ENCODE results near the gene TDRD12.

GRCh38 chr19:32837531-32837930 is 118.0 kb downstream of the TDRD12 start:
- TF ChIP-seq POLR2AphosphoS5 (IDR thresholded peaks at IDR 0.05; ENCODE audit: low read depth) (no peak), CTCF (conservative IDR thresholded peaks at IDR 0.05; ENCODE audit: low read depth in 2 of 2) (no peak), EZH2 (IDR thresholded peaks at IDR 0.05; ENCODE audit: low read depth, unreplicated experiment) (no peak), ETS1 (IDR thresholded peaks at IDR 0.05) (no peak), ZNF331 (CRISPR knock-in tag; IDR thresholded peaks at IDR 0.05; ENCODE audit: low read depth) (no peak), REST (IDR thresholded peaks at IDR 0.05; ENCODE audit: unreplicated experiment) (no peak), STAT1 (IDR thresholded peaks at IDR 0.05; ENCODE audit: unreplicated experiment) (no peak), EZH2phosphoT487 (IDR thresholded peaks at IDR 0.05; ENCODE audit: unreplicated experiment) (no peak), CREB1 (CRISPR knock-in tag; IDR thresholded peaks at IDR 0.05; ENCODE audit: low read depth) (no peak), JUNB (IDR thresholded peaks at IDR 0.05; ENCODE audit: unreplicated experiment) (no peak), ZNF114 (CRISPR knock-in tag; IDR thresholded peaks at IDR 0.05) (no peak)
- TF ChIP-seq, protein P1, sequence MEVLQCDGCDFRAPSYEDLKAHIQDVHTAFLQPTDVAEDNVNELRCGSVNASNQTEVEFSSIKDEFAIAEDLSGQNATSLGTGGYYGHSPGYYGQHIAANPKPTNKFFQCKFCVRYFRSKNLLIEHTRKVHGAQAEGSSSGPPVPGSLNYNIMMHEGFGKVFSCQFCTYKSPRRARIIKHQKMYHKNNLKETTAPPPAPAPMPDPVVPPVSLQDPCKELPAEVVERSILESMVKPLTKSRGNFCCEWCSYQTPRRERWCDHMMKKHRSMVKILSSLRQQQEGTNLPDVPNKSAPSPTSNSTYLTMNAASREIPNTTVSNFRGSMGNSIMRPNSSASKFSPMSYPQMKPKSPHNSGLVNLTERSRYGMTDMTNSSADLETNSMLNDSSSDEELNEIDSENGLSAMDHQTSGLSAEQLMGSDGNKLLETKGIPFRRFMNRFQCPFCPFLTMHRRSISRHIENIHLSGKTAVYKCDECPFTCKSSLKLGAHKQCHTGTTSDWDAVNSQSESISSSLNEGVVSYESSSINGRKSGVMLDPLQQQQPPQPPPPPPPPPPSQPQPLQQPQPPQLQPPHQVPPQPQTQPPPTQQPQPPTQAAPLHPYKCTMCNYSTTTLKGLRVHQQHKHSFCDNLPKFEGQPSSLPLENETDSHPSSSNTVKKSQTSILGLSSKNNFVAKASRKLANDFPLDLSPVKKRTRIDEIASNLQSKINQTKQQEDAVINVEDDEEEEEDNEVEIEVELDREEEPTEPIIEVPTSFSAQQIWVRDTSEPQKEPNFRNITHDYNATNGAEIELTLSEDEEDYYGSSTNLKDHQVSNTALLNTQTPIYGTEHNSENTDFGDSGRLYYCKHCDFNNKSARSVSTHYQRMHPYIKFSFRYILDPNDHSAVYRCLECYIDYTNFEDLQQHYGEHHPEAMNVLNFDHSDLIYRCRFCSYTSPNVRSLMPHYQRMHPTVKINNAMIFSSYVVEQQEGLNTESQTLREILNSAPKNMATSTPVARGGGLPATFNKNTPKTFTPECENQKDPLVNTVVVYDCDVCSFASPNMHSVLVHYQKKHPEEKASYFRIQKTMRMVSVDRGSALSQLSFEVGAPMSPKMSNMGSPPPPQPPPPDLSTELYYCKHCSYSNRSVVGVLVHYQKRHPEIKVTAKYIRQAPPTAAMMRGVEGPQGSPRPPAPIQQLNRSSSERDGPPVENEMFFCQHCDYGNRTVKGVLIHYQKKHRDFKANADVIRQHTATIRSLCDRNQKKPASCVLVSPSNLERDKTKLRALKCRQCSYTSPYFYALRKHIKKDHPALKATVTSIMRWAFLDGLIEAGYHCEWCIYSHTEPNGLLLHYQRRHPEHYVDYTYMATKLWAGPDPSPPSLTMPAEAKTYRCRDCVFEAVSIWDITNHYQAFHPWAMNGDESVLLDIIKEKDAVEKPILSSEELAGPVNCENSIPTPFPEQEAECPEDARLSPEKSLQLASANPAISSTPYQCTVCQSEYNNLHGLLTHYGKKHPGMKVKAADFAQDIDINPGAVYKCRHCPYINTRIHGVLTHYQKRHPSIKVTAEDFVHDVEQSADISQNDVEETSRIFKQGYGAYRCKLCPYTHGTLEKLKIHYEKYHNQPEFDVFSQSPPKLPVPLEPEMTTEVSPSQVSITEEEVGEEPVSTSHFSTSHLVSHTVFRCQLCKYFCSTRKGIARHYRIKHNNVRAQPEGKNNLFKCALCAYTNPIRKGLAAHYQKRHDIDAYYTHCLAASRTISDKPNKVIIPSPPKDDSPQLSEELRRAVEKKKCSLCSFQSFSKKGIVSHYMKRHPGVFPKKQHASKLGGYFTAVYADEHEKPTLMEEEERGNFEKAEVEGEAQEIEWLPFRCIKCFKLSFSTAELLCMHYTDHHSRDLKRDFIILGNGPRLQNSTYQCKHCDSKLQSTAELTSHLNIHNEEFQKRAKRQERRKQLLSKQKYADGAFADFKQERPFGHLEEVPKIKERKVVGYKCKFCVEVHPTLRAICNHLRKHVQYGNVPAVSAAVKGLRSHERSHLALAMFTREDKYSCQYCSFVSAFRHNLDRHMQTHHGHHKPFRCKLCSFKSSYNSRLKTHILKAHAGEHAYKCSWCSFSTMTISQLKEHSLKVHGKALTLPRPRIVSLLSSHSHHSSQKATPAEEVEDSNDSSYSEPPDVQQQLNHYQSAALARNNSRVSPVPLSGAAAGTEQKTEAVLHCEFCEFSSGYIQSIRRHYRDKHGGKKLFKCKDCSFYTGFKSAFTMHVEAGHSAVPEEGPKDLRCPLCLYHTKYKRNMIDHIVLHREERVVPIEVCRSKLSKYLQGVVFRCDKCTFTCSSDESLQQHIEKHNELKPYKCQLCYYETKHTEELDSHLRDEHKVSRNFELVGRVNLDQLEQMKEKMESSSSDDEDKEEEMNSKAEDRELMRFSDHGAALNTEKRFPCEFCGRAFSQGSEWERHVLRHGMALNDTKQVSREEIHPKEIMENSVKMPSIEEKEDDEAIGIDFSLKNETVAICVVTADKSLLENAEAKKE (CRISPR knock-in tag; IDR thresholded peaks at IDR 0.05), result no peak
